ENCODE measurements around the gene VCPKMT.

VCPKMT gene

GRCh38 chr14:50100805-50101204 is 15.6 kb downstream of the VCPKMT start:
- no peak for TF ChIP-seq PKNOX1 (IDR thresholded peaks at IDR 0.05)
- no peak for TF ChIP-seq FOXK2 (IDR thresholded peaks at IDR 0.05)
- TF ChIP-seq BHLHE40 (IDR thresholded peaks at IDR 0.05; ENCODE audit: borderline replicate concordance), result no peak
- no peak for TF ChIP-seq LEF1 (IDR thresholded peaks at IDR 0.05; ENCODE audit: borderline replicate concordance)
- no peak for TF ChIP-seq FOXM1 (IDR thresholded peaks at IDR 0.05; ENCODE audit: borderline replicate concordance)
- no peak for TF ChIP-seq ZNF384 (IDR thresholded peaks at IDR 0.05)
- no peak for TF ChIP-seq CTBP1 (IDR thresholded peaks at IDR 0.05; ENCODE audit: borderline replicate concordance)
- no peak for TF ChIP-seq HDGF (IDR thresholded peaks at IDR 0.05; ENCODE audit: borderline replicate concordance)
- ChIA-PET CTCF (interaction anchor here (0.6 to 0.7 kb wide), 2 partner anchors 225 to 239 kb away, joined by 3 to 7 read pairs; no protein-coding TSS in a partner anchor), POLR2A (no interaction called here)
- DNase-seq (ENCODE audit: extremely low spot score), result no peak

GRCh38 chr14:50099335-50099734 is 17.0 kb downstream of the VCPKMT start:
- DNase-seq (ENCODE audit: extremely low spot score), result no peak

GRCh38 chr14:50095895-50096294 is 20.5 kb downstream of the VCPKMT start:
- DNase-seq (ENCODE audit: extremely low spot score), result no peak
- no peak for TF ChIP-seq TARDBP (IDR thresholded peaks at IDR 0.05)
- no peak for TF ChIP-seq FOXK2 (IDR thresholded peaks at IDR 0.05)
- no peak for TF ChIP-seq ELF4 (IDR thresholded peaks at IDR 0.05)
- no peak for TF ChIP-seq BHLHE40 (IDR thresholded peaks at IDR 0.05; ENCODE audit: borderline replicate concordance)
- no peak for TF ChIP-seq L3MBTL2 (conservative IDR thresholded peaks at IDR 0.05)
- no peak for TF ChIP-seq SP1 (IDR thresholded peaks at IDR 0.05)
- TF ChIP-seq FOXA1 (IDR thresholded peaks at IDR 0.05), result no peak
- TF ChIP-seq NFRKB (IDR thresholded peaks at IDR 0.05), result no peak
- TF ChIP-seq HDGF (IDR thresholded peaks at IDR 0.05; ENCODE audit: borderline replicate concordance), result no peak
- TF ChIP-seq ARNT (IDR thresholded peaks at IDR 0.05), result no peak
- TF ChIP-seq LEF1 (IDR thresholded peaks at IDR 0.05; ENCODE audit: borderline replicate concordance), result no peak
- no peak for TF ChIP-seq CTBP1 (IDR thresholded peaks at IDR 0.05; ENCODE audit: borderline replicate concordance)
- TF ChIP-seq PKNOX1 (IDR thresholded peaks at IDR 0.05), result no peak
- no peak for TF ChIP-seq ZNF384 (IDR thresholded peaks at IDR 0.05)
- no peak for TF ChIP-seq FOXM1 (IDR thresholded peaks at IDR 0.05; ENCODE audit: borderline replicate concordance)
- TF ChIP-seq SUZ12 (IDR thresholded peaks at IDR 0.05), result no peak
- ChIA-PET CTCF (interaction anchor here (1.6 kb wide), 1 partner anchor 234 kb away, joined by 3 read pairs; no protein-coding TSS in a partner anchor), POLR2A (no interaction called here)

More at GRCh38 chr14:50099335-50099734, 17.0 kb downstream of the VCPKMT start:
- POLR2A ChIA-PET, result no interaction called here
- no peak for TF ChIP-seq SUZ12 (IDR thresholded peaks at IDR 0.05)
- TF ChIP-seq FOXM1 (IDR thresholded peaks at IDR 0.05; ENCODE audit: borderline replicate concordance), result no peak
- no peak for TF ChIP-seq L3MBTL2 (conservative IDR thresholded peaks at IDR 0.05)
- TF ChIP-seq SP1 (IDR thresholded peaks at IDR 0.05), result no peak
- no peak for TF ChIP-seq HDGF (IDR thresholded peaks at IDR 0.05; ENCODE audit: borderline replicate concordance)
- TF ChIP-seq FOXA1 (IDR thresholded peaks at IDR 0.05), result no peak
- no peak for TF ChIP-seq NFRKB (IDR thresholded peaks at IDR 0.05)
- no peak for TF ChIP-seq PKNOX1 (IDR thresholded peaks at IDR 0.05)
- no peak for TF ChIP-seq ZNF384 (IDR thresholded peaks at IDR 0.05)
- TF ChIP-seq LEF1 (IDR thresholded peaks at IDR 0.05; ENCODE audit: borderline replicate concordance), result no peak
- CTCF ChIA-PET, result interaction anchor here (0.6 to 1.0 kb wide), 3 partner anchors 219 to 238 kb away, joined by 3 to 5 read pairs (median 3); no protein-coding TSS in a partner anchor

- CTCF ChIA-PET, result interaction anchor here (0.6 to 1.0 kb wide), 4 partner anchors 11 to 372 kb away, joined by 3 to 11 read pairs (median 6); no protein-coding TSS in a partner anchor
- no peak for TF ChIP-seq BHLHE40 (IDR thresholded peaks at IDR 0.05; ENCODE audit: borderline replicate concordance)
- TF ChIP-seq ARNT (IDR thresholded peaks at IDR 0.05), result no peak
- TF ChIP-seq PKNOX1 (IDR thresholded peaks at IDR 0.05), result no peak
- no peak for TF ChIP-seq LEF1 (IDR thresholded peaks at IDR 0.05; ENCODE audit: borderline replicate concordance)
- no peak for TF ChIP-seq TARDBP (IDR thresholded peaks at IDR 0.05)
- no peak for TF ChIP-seq SP1 (IDR thresholded peaks at IDR 0.05)
- no peak for TF ChIP-seq HDGF (IDR thresholded peaks at IDR 0.05; ENCODE audit: borderline replicate concordance)
- TF ChIP-seq CTBP1 (IDR thresholded peaks at IDR 0.05; ENCODE audit: borderline replicate concordance), result no peak
- no peak for TF ChIP-seq ELF4 (IDR thresholded peaks at IDR 0.05)
- TF ChIP-seq NFRKB (IDR thresholded peaks at IDR 0.05), result no peak
- TF ChIP-seq SUZ12 (IDR thresholded peaks at IDR 0.05), result no peak
- no peak for TF ChIP-seq ZNF384 (IDR thresholded peaks at IDR 0.05)
- no peak for TF ChIP-seq L3MBTL2 (conservative IDR thresholded peaks at IDR 0.05)
- no peak for TF ChIP-seq FOXK2 (IDR thresholded peaks at IDR 0.05)
- no peak for TF ChIP-seq FOXA1 (IDR thresholded peaks at IDR 0.05)
- TF ChIP-seq FOXM1 (IDR thresholded peaks at IDR 0.05; ENCODE audit: borderline replicate concordance), result no peak
Measured at GRCh38 chr14:50094056-50094755, 22.2 kb downstream of the VCPKMT start.

GRCh38 chr14:50093496-50093895 is 22.9 kb downstream of the VCPKMT start:
- TF ChIP-seq CTBP1 (IDR thresholded peaks at IDR 0.05; ENCODE audit: borderline replicate concordance), result no peak
- TF ChIP-seq ZNF384 (IDR thresholded peaks at IDR 0.05), result 0 out of 2 replicates have a peak, but pooled peaks have one; percentile 8
- no peak for TF ChIP-seq L3MBTL2 (conservative IDR thresholded peaks at IDR 0.05)
- CTCF ChIA-PET, result interaction anchor here (0.6 to 0.7 kb wide), 3 partner anchors 11 to 373 kb away, joined by 5 to 11 read pairs (median 8); no protein-coding TSS in a partner anchor
- DNase-seq (ENCODE audit: extremely low spot score), result no peak
- POLR2A ChIA-PET, result interaction anchor here (1.1 to 1.3 kb wide), 2 partner anchors 31 to 226 kb away, joined by 3 read pairs; no protein-coding TSS in a partner anchor

More at GRCh38 chr14:50094056-50094755, 22.2 kb downstream of the VCPKMT start:
- DNase-seq (ENCODE audit: extremely low spot score), result no peak
- POLR2A ChIA-PET, result interaction anchor here (0.7 to 1.3 kb wide), 3 partner anchors 32 to 509 kb away, joined by 3 read pairs; no protein-coding TSS in a partner anchor

All from HEK293T (cell line).